Urothelium cell line (cell line): ENCODE data around the gene SPATA13.

Source experiments
- DNase-seq: peaks from one replicate; pipeline ENCODE4 v3.0.0; 2011; ENCODE audit warnings: low spot score, mixed read lengths
- FAIRE-seq: peaks from 2 replicates; lab custom pipeline; 2011; peaks lifted over from hg19 to GRCh38; lab: Jason Lieb, UNC

Gene SPATA13

DNA sequence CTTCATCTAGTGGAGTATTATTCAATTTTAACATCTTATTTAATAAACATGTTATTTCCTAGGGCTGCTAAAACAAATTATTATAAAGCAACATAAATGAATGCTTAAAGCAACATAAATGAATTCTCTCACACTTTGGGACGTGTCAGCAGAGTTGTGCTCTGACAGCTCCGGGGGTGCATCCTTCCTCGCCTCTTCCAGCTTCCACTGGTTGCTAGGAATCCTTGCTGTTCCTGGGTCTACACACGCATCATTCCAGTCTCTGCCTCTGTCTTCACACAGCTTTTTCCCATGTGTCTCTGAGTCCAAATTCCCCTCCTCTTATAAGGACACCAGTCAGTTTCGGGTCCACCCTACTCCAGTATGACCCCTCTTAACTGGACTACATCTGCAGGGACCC, 21.6 kb upstream of the SPATA13 start:
- DNase-seq, result no peak
- FAIRE-seq, result no peak

DNA sequence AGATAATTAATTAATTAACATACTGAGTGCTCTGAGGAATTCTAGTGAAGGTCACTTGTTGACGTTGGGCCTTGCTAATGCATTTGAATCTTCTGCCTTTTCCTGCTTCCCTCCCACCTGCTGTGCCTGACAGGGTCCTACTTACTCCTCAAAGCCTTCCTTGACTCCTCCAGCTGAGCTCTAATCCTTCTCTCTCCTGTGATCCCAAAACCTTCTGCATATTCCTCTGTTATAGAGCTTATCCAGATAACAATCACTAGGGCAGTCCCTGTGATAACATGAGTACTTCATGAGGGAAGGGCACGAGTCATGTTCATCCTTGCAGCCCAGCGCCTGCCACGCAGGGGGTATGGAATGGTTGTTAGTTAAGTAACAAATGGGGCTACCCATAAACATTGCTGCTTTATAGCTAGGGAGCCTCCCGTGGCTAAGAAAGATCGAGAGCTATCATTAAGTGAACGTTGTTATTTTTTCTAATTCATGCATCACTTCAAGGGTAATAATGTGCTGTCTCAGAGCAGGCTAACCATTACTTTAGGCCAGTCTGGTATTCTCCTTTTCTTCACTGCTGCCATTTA, 19.1 kb upstream of the SPATA13 start:
- DNase-seq, result no peak
- FAIRE-seq, result no peak

DNA sequence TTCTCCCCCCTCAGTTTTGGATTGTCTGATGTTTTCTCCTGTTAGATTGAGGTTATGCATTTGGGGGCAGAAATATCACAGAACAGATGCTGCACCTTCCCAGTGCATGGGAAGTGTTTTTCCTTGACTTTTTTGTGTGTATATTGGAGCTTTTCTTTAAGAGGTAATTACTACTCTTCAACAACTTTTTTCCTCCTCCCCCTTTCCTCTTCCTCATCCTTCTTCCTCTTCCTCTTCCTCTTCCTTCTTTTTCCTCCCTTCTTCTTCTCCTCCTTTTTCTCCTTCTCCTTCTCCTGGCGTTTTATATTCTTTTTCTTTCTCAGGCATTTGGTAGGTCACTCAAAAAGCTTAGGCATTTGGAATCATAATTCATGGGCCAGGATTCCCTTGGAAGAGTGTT, 18.1 kb upstream of the SPATA13 start:
- no peak for DNase-seq
- FAIRE-seq, result no peak

DNA sequence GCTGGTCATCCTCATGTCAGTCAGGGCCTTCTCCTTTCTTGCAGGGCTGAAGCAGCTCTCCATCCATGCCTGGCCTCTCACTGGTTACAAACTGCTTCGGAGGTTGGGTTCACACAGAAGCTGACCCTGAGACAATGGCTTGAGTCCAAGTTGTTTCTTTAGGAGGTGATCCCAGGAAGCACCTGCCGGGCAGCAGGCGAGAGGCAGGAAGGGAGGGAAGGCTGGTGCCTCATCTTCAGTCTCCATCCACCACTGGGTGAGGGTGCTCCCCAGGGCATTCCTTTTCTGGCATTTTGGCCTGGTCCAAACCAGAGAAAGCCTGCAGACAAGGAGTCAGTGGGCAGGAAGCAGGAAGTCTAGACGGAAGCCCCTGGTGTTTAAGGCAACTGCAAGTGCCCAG, 17.6 kb upstream of the SPATA13 start:
- DNase-seq (no peak), FAIRE-seq (no peak)

DNA sequence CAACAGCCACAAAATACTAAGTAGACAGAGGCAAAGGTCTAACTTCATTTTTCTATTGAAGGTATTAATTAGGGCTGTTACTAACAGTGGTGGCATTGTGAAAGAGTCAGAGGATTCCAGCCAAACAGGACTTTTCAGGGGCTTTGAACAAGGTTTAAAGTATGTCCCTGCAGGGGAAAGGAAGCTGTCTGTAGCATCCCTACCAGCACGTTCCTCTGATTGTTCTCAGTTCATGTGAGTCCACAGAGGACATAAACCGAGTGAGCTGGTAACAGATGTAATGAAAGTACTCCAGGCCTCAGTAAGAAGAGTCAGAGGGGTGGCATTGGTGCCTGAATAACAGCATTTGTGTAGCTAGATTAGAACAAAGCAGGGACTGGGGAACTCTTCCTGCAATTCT, 15.3 kb upstream of the SPATA13 start:
- DNase-seq (no peak), FAIRE-seq (no peak)

DNA sequence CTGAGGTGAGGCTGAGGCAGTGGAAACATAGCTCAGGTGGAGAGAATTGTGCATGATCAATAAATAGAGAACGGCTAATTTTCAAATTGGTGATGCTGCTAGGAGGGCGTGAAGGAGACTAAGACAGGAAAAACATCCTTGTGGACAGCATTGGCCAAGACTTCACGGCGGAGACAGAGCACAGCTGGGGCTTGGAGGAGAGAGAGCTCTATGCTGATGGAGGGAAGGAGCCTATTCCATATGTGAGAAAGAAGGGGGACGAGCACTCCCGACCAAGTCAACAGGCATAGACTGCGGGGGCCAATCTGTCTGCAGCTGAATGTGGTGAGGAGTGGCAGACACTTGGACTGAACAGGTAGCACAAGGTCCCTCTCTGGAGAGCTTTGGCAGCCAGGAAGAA, 14.8 kb upstream of the SPATA13 start:
- DNase-seq (no peak), FAIRE-seq (no peak)

DNA sequence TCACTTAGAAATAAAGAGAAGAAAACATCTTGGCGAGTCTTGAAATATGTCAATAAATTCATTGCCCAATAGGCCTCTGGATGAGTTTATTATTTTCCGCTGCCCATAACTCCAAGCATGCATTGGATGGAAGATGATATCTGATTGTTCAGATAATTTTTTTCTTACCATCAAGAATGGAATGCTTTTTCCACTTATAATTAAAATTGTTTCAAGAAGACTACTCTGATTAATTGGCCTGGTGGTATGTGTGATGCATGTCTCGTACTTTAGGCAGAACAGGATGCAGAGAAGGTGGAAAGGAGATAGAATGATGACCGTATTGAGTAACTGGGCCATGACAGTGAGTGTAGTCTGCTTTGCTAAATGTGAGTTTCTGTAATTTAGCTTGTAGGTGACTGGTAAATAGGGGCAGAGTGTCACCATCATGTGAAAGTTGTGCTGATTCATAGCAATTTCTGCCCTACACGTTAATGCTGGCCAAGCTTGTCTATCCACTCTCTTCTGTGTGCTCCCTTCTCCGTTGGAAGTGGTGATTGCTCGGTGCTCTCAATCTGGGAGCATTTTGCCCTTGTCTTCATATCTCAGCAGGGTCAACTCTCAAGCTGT, 13.5 kb upstream of the SPATA13 start:
- no peak for FAIRE-seq

DNA sequence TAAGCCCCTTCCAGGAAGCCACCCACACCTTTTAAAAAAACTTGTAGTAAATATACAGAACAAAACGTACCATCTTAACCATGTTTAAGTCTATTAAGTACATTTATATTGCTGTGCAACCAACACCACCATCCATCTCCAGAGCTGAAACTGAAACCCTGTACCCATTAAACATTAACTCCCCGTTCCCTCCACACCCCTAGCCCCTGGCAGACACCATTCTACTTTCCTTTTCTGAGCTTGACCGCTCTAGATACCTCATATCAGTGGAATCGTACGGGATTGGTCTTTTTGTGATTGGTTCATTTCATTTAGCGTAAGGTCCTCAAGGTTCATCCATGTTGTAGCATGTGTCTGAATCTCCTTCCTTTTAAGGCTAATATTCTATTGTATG, 13.0 kb upstream of the SPATA13 start:
- DNase-seq (no peak), FAIRE-seq (no peak)

More for the DNA sequence above, 13.5 kb upstream of the SPATA13 start:
- no peak for DNase-seq

DNA sequence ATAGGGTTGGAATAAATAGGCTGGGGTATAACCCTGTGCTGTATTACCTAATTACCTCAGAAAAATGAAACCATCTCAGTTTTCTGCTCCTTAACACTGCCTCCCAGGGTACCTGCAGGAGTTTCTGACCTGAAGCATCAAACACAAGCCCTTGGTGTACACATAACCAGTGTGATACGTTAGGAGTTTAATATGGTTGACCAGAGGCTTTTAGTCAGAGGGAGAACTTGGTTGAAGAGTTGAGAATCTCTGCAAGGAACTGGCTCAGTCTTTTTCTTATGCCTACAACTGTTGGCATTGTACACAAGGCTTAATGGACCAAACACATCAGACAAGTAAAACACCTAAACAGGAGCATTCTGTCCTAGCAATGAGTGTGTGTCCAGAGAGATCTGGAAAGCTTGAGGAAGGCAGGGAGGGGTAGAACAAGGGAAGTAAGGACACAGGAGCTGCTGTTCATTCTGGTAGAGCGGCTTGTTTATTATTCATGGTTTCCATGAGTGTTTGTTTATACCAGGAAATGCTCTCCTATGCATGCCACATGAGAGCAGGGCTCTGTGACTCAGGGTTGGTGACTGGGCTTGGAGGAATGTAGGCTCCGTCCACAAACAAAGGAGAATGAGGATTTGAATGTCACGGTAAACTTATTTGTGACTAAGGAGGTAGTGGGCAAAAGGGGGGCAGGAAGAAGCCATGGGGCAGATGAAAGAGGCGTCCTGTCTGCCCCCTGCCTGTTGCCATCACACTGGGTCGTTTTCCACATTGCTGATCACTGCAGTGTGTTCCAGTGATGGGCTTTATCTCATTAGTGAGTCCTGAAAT, 11.9 kb upstream of the SPATA13 start:
- no peak for FAIRE-seq
- DNase-seq, result peak; percentile 83

DNA sequence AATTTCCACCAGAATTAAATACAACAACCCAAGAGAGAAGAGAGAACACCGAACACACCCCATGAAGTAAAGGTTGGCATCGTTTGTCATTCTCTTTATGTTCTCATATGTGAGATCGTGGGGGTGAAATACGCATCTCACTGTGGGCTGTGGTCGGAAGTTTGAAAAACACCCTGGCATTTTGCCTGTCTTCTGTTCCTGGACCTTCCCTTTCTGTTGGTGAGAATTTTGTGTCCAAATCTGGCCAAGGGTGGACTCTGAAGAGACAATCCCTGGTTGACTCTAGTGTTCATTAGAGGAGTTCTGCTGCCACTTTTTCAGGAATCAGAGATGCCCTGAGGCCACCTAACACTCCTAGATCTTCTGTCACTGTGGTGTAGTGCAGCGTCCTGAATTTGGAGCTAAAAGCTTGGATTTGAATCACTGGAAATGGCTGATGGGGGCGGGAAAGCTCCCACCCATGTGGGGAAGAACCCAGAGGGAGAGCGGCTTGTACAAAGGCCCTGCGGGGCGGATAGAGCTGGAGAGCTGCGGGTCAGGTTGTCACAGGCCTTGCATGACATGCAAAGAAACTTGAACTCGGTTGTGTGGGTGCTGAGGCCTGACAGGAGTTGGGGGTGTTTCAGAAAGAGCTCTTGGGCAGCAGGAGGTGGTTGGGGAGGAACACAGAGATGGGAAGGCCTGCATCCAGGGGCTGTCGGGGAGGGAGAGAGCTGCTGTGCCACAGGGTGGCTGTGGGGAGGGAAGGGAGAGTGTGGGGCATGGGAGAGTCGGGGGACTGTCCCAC, 11.1 kb upstream of the SPATA13 start:
- FAIRE-seq (no peak), DNase-seq (no peak)

DNA sequence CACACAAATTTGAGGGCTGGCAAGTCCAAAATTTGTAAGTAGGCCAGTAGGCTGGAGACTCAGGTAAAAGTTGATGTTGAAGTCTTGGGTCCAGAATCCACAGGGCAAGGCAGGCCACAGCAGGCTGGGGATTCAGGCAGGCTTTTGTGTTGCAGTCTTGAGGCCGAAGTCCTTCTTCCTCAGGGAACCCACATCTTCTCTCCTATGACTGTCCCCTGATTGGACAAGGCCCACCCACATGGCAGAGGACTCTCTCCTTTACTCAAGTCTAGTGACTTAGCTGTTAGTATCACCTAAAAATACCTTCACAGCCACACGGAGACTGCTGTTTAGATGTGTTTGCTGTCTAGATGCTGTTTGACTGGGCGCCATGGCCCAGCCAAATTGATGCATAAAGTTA, 9.9 kb upstream of the SPATA13 start:
- FAIRE-seq, result no peak
- no peak for DNase-seq

DNA sequence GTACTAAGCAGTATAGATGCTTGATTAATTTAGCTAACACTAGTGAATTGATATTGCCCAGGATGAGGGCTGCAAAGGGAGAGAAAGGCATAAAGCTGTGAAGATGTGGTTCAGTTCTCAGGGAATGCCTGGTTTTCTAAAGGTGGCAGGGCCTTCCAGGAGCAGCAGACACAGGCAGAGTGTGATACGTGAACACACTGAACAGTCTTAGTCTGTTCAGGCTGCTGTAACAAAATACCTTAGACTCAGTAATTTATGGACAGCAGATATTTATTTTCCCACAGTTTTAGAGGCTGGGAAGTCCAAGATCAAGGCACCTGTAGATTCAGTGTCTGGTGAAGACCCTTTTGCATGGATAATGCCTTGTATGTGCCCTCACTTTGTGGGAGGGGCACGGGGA, 8.7 kb upstream of the SPATA13 start:
- FAIRE-seq (no peak), DNase-seq (no peak)

DNA sequence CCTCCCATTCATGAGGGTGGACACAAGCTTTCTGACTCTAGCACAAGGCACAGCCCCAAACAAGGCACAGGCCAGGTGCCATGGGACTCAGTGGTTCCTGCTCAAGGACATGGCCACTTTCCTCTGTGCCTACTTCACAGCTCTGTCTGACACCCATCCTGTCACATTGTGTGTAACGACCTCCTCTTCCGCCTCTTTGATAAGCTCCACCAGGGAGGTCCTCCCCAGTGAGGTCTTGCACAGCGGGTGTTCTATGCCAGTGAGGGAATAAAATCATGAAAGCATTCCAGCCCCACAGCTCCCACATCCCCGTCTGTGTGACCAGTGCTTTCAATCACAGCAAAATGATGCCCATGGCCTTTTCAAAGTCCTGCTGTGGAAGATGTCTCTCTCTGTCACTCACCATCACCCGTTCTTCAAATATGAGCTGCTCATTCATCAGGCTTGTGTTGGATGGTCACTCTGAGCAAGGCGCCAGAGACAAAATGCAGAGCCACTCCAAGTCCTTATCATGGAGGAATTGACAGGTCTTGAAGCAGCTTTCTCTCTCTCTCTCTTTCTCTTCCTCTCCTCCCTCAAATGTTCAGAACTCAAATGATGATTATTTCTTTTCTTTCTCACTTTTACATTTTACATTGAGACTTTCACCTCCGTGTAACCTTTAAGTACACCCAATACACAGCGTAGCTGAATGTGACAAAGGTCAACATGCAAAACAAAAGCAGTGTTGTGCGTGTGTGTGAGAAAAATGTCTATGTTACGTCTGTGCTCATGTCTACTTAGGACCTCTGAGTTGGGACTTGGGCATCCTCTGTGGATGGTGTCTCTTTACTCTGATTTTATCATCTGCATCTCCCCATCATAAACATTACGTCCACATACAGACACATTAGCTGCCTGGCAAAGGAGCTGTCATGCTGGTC, 8.0 kb upstream of the SPATA13 start:
- DNase-seq, result no peak
- no peak for FAIRE-seq

DNA sequence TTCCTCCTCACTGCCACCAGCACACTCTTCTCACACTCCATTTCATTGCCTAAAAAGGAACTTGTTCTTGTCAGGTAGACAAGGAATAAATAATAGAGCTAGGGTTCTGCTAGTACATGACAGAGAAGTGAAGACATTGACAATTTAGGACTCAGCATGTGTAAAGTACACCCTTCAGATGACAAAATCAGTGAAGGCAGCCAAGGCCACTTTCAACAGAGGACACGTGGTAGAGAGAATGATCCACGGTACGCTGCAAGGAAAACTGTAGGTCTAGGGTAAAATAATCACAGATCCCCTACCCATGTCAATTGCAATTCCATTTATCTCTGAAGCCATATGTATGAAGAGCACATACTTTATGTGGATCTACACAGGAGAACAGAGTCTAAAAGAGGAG, 7.2 kb upstream of the SPATA13 start:
- DNase-seq (no peak), FAIRE-seq (no peak)

DNA sequence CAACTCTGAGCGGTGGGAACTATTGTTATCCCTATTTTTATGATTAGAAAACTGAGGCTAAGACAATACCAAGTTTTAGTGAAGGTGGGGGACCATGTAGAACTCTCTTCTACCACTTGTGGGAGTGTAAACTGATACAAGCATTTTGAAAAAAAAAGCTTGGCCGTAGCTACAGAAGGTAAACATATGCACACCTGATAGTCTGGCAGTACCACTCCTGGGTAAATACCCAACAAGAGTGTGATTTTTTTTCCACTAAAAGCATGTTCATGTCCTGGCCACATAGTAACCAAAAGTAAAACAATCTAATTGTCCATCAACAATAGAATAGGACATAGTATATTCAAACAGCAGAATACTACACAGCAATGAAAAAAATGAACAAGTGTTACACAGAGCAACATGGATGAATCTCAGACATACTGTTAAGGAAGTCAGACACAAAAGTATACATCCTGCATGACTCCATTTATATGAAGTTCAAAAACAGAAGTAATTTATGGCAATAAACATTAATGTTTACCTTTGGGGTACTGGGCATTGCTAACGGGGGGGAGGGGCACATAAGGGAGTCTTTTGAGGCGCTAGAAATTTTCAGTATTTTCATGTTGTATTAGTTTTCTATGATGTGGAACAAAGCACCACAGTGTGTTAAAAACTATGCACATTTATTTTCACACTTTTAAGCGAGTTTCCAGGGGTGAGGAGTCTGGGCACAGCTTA, 6.4 kb upstream of the SPATA13 start:
- DNase-seq (no peak), FAIRE-seq (no peak)

DNA sequence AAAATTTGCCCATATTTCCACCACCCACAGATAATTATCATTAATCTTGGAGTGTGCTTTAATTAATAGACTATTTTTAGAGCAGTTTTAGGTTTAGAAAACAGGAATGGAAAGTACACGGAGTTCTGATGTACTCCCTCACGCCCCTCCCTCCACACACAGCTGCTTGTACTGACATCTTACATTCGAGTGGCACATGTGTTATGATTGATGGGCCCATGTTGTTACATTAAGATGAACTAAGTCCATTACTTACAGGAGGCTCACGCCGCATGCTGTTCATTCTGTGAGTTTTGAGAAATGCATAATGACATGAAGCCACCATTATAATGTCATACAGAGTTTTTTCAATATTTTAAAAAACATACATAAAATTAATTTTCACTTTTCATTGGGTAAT, 1.2 kb upstream of the SPATA13 start:
- FAIRE-seq, result no peak
- DNase-seq, result no peak

DNA sequence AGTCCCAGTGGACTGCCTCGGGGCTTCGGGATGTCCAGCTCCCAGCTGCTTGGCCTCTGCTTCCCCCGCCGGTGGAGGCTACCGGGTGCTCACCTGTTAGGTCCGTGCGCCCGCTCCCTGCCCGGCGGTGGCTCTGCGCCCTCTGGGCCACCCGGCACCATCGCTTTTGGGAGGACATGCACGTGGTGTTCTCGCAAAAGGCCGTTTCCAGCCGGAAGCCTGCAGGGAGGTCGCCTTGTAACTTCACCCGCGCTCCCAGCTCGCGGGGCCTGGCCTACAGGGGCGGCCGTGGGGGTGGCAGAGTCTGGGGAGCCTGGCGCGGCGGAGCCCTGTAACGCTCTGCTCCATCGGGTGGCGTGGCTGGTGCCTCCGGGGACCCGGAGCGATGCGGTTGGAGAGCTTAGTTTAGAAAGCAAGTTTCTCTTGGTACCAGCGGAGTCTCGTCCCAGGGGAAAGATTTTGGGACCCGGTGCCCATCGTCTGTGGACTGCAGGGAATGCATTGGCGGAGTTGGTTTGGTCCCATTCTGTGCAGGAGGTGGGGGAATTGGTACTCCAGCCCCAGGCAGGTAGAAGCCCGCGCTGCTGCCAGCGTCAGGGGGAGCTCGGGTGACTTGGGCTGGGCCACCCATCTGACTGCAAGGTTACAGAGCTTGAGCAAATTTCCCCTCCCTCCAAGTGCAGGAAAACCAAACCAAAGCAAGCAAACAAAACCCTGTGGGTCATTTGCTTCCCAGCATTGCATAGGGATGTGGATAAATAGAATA, 673 bp downstream of the SPATA13 start:
- peak; percentile 21 for DNase-seq
- no peak for FAIRE-seq

DNA sequence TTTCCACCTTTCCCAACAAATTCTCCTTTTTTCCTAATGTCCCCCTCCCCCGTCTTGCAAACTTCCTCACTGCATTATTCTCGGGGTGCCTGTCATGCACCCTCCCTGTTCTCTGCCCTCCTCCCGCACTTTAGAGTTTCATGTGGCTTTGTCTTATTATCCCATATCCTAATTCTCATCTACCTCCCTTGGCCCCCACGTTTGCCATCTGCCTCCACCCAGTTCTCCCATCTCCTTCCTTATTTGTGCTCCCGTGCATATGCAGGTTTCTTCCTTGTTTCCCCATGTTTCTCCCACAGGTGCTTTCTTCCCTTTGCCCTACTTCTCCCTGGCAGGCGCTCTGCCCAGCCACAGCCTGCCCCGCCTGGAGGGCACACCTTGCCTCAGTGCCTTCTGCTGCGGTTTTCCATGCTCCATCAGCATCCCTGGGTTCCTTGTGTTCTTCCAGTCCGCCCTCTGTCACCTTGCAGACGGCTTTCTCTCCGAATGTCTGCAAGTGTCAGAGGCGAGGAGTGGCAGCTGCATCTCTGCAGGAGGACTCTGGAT, 1.5 kb downstream of the SPATA13 start:
- DNase-seq (no peak), FAIRE-seq (no peak)

DNA sequence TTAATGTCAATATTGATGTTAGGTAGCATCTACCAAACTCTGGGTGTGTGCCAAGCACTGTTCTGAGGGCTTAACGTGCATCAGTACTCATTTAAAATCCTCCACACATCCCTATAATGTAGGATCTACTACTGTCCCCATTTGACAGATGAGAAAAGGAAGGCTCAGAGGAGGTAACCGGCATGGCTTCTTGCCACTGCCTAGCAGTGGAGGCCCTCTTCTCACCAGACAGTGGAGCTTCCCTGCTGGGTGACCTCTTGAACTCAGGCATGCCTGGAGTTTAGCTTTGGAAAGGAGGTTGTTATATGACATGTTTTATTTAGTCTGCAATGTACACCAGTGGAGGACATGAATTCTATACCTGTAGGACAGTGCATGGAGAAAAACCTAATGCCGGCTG, 2.1 kb downstream of the SPATA13 start:
- DNase-seq (no peak), FAIRE-seq (no peak)
